Esophagus squamous epithelium (tissue), 5 donors: ENCODE results near the gene RDM1. TPM values are rescaled to one million over a fixed set of nuclear protein-coding genes. Genes with fewer than 3 reads are reported as not detected.

ENCODE experiments used
- DNase-seq: peaks from one replicate; lab custom pipeline; 2025; lab: John Stamatoyannopoulos, UW
- H3K27ac ChIP-seq, 4 donors: fragments of 200-600 bp; sonication (generic); one replicate each; pipeline ENCODE4 v1.5.1; 2016 to 2019; ENCODE audit warnings: mild to moderate bottlenecking in 1 of 4
- H3K27me3 ChIP-seq, 4 donors: fragments of 200-600 bp; sonication (generic); 1 replicate in 3 of 4; 2 replicates in 1 of 4; pipeline versions ENCODE4 v1.5.1 to v1.6.0; 2017 to 2021; ENCODE audit warnings: antibody characterized with exemption in 1 of 4
- H3K36me3 ChIP-seq, 3 donors: fragments of 200-600 bp; sonication (generic); one replicate each; pipeline ENCODE4 v1.5.1; 2016 to 2019
- H3K4me1 ChIP-seq, 3 donors: fragments of 200-600 bp; sonication (generic); one replicate each; pipeline ENCODE4 v1.5.1; 2017 to 2019
- H3K4me3 ChIP-seq, 4 donors: fragments of 200-600 bp; sonication (generic); 1 replicate in 3 of 4; 2 replicates in 1 of 4; pipeline ENCODE4 v1.5.1; 2016 to 2019; ENCODE audit warnings: mild to moderate bottlenecking in 2 of 4, moderate library complexity in 1 of 4
- H3K9me3 ChIP-seq, 3 donors: fragments of 200-600 bp; sonication (generic); one replicate each; pipeline ENCODE4 v1.5.1; 2016 to 2019
- CTCF ChIP-seq, 6 experiments: fragments of 450-650 bp in 4 of 6; fragments of 200-600 bp in 2 of 6; sonication (generic) in 2 of 6; IDR thresholded peaks; one replicate each; pipeline ENCODE4 v1.5.1; 2016 to 2019; ENCODE audit warnings: antibody characterized with exemption in 6 of 6, mild to moderate bottlenecking in 4 of 6, moderate library complexity in 4 of 6
- POLR2A ChIP-seq, 4 donors: fragments of 450-650 bp; IDR thresholded peaks; one replicate each; pipeline ENCODE4 v1.6.1; 2017; ENCODE audit warnings: antibody characterized with exemption in 4 of 4, mild to moderate bottlenecking in 4 of 4, moderate library complexity in 3 of 4
- WGBS, 2 donors: methylation state at CpG; one replicate each; pipeline ENCODE4 v1.1.5; 2018; 5-methylcytosine and 5-hydroxymethylcytosine counted together
- intact Hi-C: fragments of 100-400 bp; cut with DNase I; formaldehyde crosslinking; loops from one replicate; pipeline ENCODE4 v1.15.0; 2022
- total RNA-seq, 4 donors: library from RNA; depleted of rRNA; stranded (reverse); fragments of >200 nt; gene quantifications; one replicate each; pipeline ENCODE4 v1.1.0, GENCODE V29; 2016
- donor health status: DM: yes; HTN: yes; CAD: no.

RDM1 gene
- total RNA-seq, 4 donors from 2014 or later = 0.38 to 4.0 (median 0.45) TPM

GRCh38 chr17:35923609-35924114 lies 6.9 kb downstream of the RDM1 start:
- H3K4me1 ChIP-seq = no peaks in the 10 kb centered on the region
- H3K27ac ChIP-seq = no peak overlapping the region
- H3K4me3 ChIP-seq = no peak overlapping the region
- no peaks in the 10 kb centered on the region for H3K9me3 ChIP-seq
- no peak for DNase-seq
- TF ChIP-seq CTCF (IDR thresholded peaks at IDR 0.05) (no peak), POLR2A (IDR thresholded peaks at IDR 0.05) (no peak)
- H3K36me3 ChIP-seq = no peaks in the 10 kb centered on the region
- intact Hi-C loops = no loop called here
- peaks cover 0 to 5% (median 0%) of the 10 kb centered on the region in 4 donors for H3K27me3 ChIP-seq
- WGBS, 2 donors = 93 to 95% methylated on average over 6 of the region's 6 CpGs

GRCh38 chr17:35920229-35920628 lies 10.3 kb downstream of the RDM1 start:
- no peak for DNase-seq
- Histone ChIP-seq H3K27me3 (peaks cover 0 to 6% (median 0%) of the 10 kb centered on the region in 4 donors), H3K4me1 (peaks cover 0 to 7% (median 0%) of the 10 kb centered on the region in 3 donors), H3K27ac (no peak overlapping the region), H3K4me3 (no peak overlapping the region), H3K9me3 (no peaks in the 10 kb centered on the region), H3K36me3 (no peaks in the 10 kb centered on the region)
- WGBS, 2 donors = 85 to 86% methylated on average over 1 of the region's 1 CpG
- intact Hi-C loops = no loop called here
- no peak for TF ChIP-seq POLR2A (IDR thresholded peaks at IDR 0.05)
- TF ChIP-seq CTCF (IDR thresholded peaks at IDR 0.05) = no peak

GRCh38 chr17:35918665-35919064 lies 11.9 kb downstream of the RDM1 start:
- peaks cover 0 to 6% (median 0%) of the 10 kb centered on the region in 4 donors for H3K27me3 ChIP-seq
- intact Hi-C loops = no loop called here
- H3K9me3 ChIP-seq = no peaks in the 10 kb centered on the region
- WGBS, 2 donors = 35 to 43% methylated on average over 3 of the region's 3 CpGs
- H3K4me3 ChIP-seq = no peak overlapping the region
- no peaks in the 10 kb centered on the region for H3K36me3 ChIP-seq
- DNase-seq = no peak
- H3K27ac ChIP-seq = no peak overlapping the region
- TF ChIP-seq CTCF (IDR thresholded peaks at IDR 0.05) (no peak), POLR2A (IDR thresholded peaks at IDR 0.05) (no peak)
- H3K4me1 ChIP-seq = peaks cover 0 to 7% (median 0%) of the 10 kb centered on the region in 3 donors

- H3K4me1 ChIP-seq = peaks cover 0 to 7% (median 0%) of the 10 kb centered on the region in 3 donors
- no peaks in the 10 kb centered on the region for H3K36me3 ChIP-seq
- no peaks in the 10 kb centered on the region for H3K9me3 ChIP-seq
- WGBS, 2 donors = 93 to 96% methylated on average over 15 to 20 of the region's 29 CpGs
- no peak for DNase-seq
- TF ChIP-seq CTCF (IDR thresholded peaks at IDR 0.05) = no peak
- no peak for TF ChIP-seq POLR2A (IDR thresholded peaks at IDR 0.05)
- H3K4me3 ChIP-seq = no peak overlapping the region
- H3K27ac ChIP-seq = no peak overlapping the region
- intact Hi-C loops = no loop called here
- H3K27me3 ChIP-seq = peaks cover 0 to 6% (median 0%) of the 10 kb centered on the region in 4 donors
Measured at GRCh38 chr17:35917519-35918213, 12.9 kb downstream of the RDM1 start.

- no peaks in the 10 kb centered on the region for H3K36me3 ChIP-seq
- H3K27me3 ChIP-seq = peaks cover 0 to 6% (median 0%) of the 10 kb centered on the region in 4 donors
- TF ChIP-seq CTCF (IDR thresholded peaks at IDR 0.05) = no peak
- TF ChIP-seq POLR2A (IDR thresholded peaks at IDR 0.05) = no peak
- H3K27ac ChIP-seq = no peak overlapping the region
- WGBS, 2 donors = 56 to 83% methylated on average over 1 to 2 of the region's 3 CpGs
- peaks cover 0 to 7% (median 0%) of the 10 kb centered on the region in 3 donors for H3K4me1 ChIP-seq
- intact Hi-C loops = no loop called here
- H3K4me3 ChIP-seq = no peak overlapping the region
- no peak for DNase-seq
- H3K9me3 ChIP-seq = no peaks in the 10 kb centered on the region
Measured at GRCh38 chr17:35915153-35915964, 15.2 kb downstream of the RDM1 start.
